ENCODE results near the gene DMPK.

DNA sequence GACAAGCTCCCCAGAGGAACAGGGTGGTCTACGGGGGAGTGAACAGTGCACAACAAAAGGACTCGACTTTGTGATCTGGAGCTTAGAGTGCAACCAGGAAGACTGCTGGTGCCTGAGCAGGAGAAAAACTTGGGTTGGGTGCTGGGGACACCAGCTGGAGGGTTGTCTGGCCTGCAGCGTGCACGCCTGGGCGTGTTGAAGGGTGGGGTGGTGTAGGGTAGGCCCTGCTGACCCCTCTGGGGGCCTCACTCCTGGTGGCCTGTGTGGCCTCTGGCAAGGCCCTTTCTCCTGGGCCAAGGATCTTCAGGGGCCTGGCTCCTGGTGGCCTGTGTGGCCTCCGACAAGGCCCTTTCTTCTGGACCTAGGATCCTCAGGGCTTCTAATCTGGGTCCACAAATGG lies 37.5 kb upstream of the DMPK start:
- TF ChIP-seq, protein P1, sequence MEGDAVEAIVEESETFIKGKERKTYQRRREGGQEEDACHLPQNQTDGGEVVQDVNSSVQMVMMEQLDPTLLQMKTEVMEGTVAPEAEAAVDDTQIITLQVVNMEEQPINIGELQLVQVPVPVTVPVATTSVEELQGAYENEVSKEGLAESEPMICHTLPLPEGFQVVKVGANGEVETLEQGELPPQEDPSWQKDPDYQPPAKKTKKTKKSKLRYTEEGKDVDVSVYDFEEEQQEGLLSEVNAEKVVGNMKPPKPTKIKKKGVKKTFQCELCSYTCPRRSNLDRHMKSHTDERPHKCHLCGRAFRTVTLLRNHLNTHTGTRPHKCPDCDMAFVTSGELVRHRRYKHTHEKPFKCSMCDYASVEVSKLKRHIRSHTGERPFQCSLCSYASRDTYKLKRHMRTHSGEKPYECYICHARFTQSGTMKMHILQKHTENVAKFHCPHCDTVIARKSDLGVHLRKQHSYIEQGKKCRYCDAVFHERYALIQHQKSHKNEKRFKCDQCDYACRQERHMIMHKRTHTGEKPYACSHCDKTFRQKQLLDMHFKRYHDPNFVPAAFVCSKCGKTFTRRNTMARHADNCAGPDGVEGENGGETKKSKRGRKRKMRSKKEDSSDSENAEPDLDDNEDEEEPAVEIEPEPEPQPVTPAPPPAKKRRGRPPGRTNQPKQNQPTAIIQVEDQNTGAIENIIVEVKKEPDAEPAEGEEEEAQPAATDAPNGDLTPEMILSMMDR (IDR thresholded peaks at IDR 0.05; ENCODE audit: insufficient read depth, low read length): no peak
- TF ChIP-seq, protein P2, sequence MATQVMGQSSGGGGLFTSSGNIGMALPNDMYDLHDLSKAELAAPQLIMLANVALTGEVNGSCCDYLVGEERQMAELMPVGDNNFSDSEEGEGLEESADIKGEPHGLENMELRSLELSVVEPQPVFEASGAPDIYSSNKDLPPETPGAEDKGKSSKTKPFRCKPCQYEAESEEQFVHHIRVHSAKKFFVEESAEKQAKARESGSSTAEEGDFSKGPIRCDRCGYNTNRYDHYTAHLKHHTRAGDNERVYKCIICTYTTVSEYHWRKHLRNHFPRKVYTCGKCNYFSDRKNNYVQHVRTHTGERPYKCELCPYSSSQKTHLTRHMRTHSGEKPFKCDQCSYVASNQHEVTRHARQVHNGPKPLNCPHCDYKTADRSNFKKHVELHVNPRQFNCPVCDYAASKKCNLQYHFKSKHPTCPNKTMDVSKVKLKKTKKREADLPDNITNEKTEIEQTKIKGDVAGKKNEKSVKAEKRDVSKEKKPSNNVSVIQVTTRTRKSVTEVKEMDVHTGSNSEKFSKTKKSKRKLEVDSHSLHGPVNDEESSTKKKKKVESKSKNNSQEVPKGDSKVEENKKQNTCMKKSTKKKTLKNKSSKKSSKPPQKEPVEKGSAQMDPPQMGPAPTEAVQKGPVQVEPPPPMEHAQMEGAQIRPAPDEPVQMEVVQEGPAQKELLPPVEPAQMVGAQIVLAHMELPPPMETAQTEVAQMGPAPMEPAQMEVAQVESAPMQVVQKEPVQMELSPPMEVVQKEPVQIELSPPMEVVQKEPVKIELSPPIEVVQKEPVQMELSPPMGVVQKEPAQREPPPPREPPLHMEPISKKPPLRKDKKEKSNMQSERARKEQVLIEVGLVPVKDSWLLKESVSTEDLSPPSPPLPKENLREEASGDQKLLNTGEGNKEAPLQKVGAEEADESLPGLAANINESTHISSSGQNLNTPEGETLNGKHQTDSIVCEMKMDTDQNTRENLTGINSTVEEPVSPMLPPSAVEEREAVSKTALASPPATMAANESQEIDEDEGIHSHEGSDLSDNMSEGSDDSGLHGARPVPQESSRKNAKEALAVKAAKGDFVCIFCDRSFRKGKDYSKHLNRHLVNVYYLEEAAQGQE (IDR thresholded peaks at IDR 0.05; ENCODE audit: insufficient replicate concordance, low read depth): no peak
- TF ChIP-seq POLR2AphosphoS5 (IDR thresholded peaks at IDR 0.05; ENCODE audit: low read depth) (no peak; the same call in 1 of the 2 replicates), GABPA (IDR thresholded peaks at IDR 0.05; ENCODE audit: low read depth) (no peak)
